Liver (tissue), 3 donors: ENCODE measurements around the gene CREB3L1.

ENCODE experiments used
- ATF3 ChIP-seq: IDR thresholded peaks from 2 replicates; pipeline ENCODE4 v1.6.1; 2016; ENCODE audit warnings: antibody characterized with exemption
- CTCF ChIP-seq: fragments of 150-350 bp; IDR thresholded peaks from 2 replicates; pipeline ENCODE4 v1.5.1; 2017; ENCODE audit warnings: improper control_type of control experiment, low read depth, low read length; ENCODE audit not compliant: missing input control
- FOXA1 ChIP-seq: IDR thresholded peaks from 2 replicates; pipeline ENCODE4 v1.6.1; 2016; ENCODE audit warnings: antibody characterized with exemption
- FOXA2 ChIP-seq: IDR thresholded peaks from 2 replicates; pipeline ENCODE4 v1.6.1; 2016; ENCODE audit warnings: antibody characterized with exemption
- GABPA ChIP-seq, 2 donors: IDR thresholded peaks in 1 of 2; conservative IDR thresholded peaks in 1 of 2; 2 replicates each; pipeline ENCODE4 v1.6.1; 2016; ENCODE audit warnings: antibody characterized with exemption in 2 of 2, mild to moderate bottlenecking in 1 of 2, moderate library complexity in 1 of 2
- JUND ChIP-seq, 2 donors: IDR thresholded peaks; 2 replicates each; pipeline ENCODE4 v1.6.1; 2016; ENCODE audit warnings: antibody characterized with exemption in 2 of 2
- MAX ChIP-seq: IDR thresholded peaks from 2 replicates; pipeline ENCODE4 v1.6.1; 2016; ENCODE audit warnings: antibody characterized with exemption
- RAD21 ChIP-seq, 2 donors: IDR thresholded peaks; 2 replicates each; pipeline ENCODE4 v1.6.1; 2016; ENCODE audit warnings: antibody characterized with exemption in 2 of 2, mild to moderate bottlenecking in 2 of 2
- REST ChIP-seq: IDR thresholded peaks from 2 replicates; pipeline ENCODE4 v1.6.1; 2016; ENCODE audit warnings: antibody characterized with exemption, mild to moderate bottlenecking
- RXRA ChIP-seq, 2 donors: IDR thresholded peaks; 2 replicates each; pipeline ENCODE4 v1.6.1; 2017 to 2018; ENCODE audit warnings: antibody characterized with exemption in 2 of 2, mild to moderate bottlenecking in 1 of 2
- SP1 ChIP-seq: IDR thresholded peaks from 2 replicates; pipeline ENCODE4 v1.6.1; 2018; ENCODE audit warnings: antibody characterized with exemption, mild to moderate bottlenecking
- TAF1 ChIP-seq: conservative IDR thresholded peaks from 2 replicates; pipeline ENCODE4 v1.6.1; 2016; ENCODE audit warnings: antibody characterized with exemption, mild to moderate bottlenecking
- YY1 ChIP-seq: IDR thresholded peaks from 2 replicates; pipeline ENCODE4 v1.6.1; 2016; ENCODE audit warnings: antibody characterized with exemption, mild to moderate bottlenecking
- donor health status: healthy.
- donor health status: healthy.

- no peak for TF ChIP-seq CTCF
- TF ChIP-seq RAD21 (IDR thresholded peaks at IDR 0.05): no peak
- no peak for TF ChIP-seq JUND (IDR thresholded peaks at IDR 0.05)
- TF ChIP-seq FOXA2: no peak
- TF ChIP-seq REST: no peak
- TF ChIP-seq TAF1: no peak
- no peak for TF ChIP-seq ATF3
- no peak for TF ChIP-seq MAX
- TF ChIP-seq SP1: no peak
- no peak for TF ChIP-seq FOXA1
- no peak for TF ChIP-seq RXRA (IDR thresholded peaks at IDR 0.05)
- TF ChIP-seq GABPA (IDR thresholded peaks at IDR 0.05 in 1 of 2, conservative IDR thresholded peaks at IDR 0.05 in 1 of 2): no peak
- no peak for TF ChIP-seq YY1
These were observed 50.4 kb downstream of the CREB3L1 start for GRCh38 chr11:46327829-46328228.
